Endothelial cell of umbilical vein (primary cell): ENCODE measurements around the gene HHEX. TPM values are rescaled to one million over a fixed set of nuclear protein-coding genes. Genes with fewer than 3 reads are reported as not detected.

ENCODE experiments used
- BruUV-seq: library from RNA; stranded (reverse); fragments of 400-500 nt; replicated peaks from 2 replicates; lab custom pipeline; 2021; lab: Mats Ljungman, UMichigan
- CTCF ChIA-PET: fragments of 300-600, 350-600 bp; sonication (Branson Sonifier 250); formaldehyde crosslinking; loops from one replicate; lab custom pipeline; 2021; ENCODE audit warnings: antibody characterized with exemption, inconsistent platforms; lab: Charles Lee
- POLR2A ChIA-PET: fragments of 300-600, 350-600 bp; sonication (Branson Sonifier 250); formaldehyde crosslinking; loops from one replicate; lab custom pipeline; 2021; ENCODE audit warnings: antibody characterized with exemption, inconsistent platforms; lab: Charles Lee
- DNase-seq: peaks from one replicate; pipeline ENCODE4 v3.0.0-alpha.2; 2011; ENCODE audit warnings: low read depth, low spot score
- FAIRE-seq: peaks from 2 replicates; lab custom pipeline; 2011; peaks lifted over from hg19 to GRCh38; lab: Jason Lieb, UNC
- H2AFZ ChIP-seq: 2 replicates; pipeline ENCODE4 v1.6.0; 2012; ENCODE audit warnings: low read depth, low read length, control low read depth, inconsistent platforms
- H3K27ac ChIP-seq: 2 replicates; pipeline ENCODE4 v1.5.1; 2011; ENCODE audit warnings: low read depth, mild to moderate bottlenecking, control low read depth, low read length, moderate library complexity; ENCODE audit not compliant: insufficient read depth
- H3K27me3 ChIP-seq, 2 experiments: 2 replicates each; pipeline versions ENCODE4 v1.6.0 to v1.6.1; 2011; ENCODE audit warnings: low read length in 2 of 2, mixed read lengths in 1 of 2; ENCODE audit not compliant: control insufficient read depth in 2 of 2, insufficient read depth in 2 of 2
- H3K36me3 ChIP-seq, 2 experiments: 2 replicates in 1 of 2; 3 replicates in 1 of 2; pipeline ENCODE4 v1.5.1; 2011; ENCODE audit warnings: low read length in 2 of 2, mild to moderate bottlenecking in 1 of 2, moderate library complexity in 1 of 2; ENCODE audit not compliant: control insufficient read depth in 2 of 2, insufficient read depth in 2 of 2; ENCODE audit errors: extremely low read depth in 1 of 2
- H3K4me1 ChIP-seq: 3 replicates; pipeline ENCODE4 v1.5.1; 2011; ENCODE audit warnings: mild to moderate bottlenecking, low read length; ENCODE audit not compliant: control insufficient read depth, insufficient read depth; ENCODE audit errors: extremely low read depth
- H3K4me2 ChIP-seq: 2 replicates; pipeline ENCODE4 v1.6.1; 2011; ENCODE audit warnings: low read length, control low read depth, mixed read lengths; ENCODE audit not compliant: insufficient read depth
- H3K4me3 ChIP-seq, 3 experiments: fragments of 200-600 bp in 1 of 3; sonication (generic), shearing (Covaris generic) in 1 of 3; replicated peaks in 1 of 3; 2 replicates each; pipeline ENCODE4 v1.5.1; 2011 to 2016; ENCODE audit warnings: control low read depth in 3 of 3, low read length in 3 of 3, mild to moderate bottlenecking in 2 of 3, inconsistent platforms in 1 of 3, low read depth in 1 of 3, moderate library complexity in 1 of 3; ENCODE audit not compliant: insufficient read depth in 1 of 3
- H3K79me2 ChIP-seq: 2 replicates; pipeline ENCODE4 v1.6.0; 2012; ENCODE audit warnings: low read length, inconsistent platforms; ENCODE audit not compliant: control insufficient read depth, insufficient read depth
- H3K9ac ChIP-seq: replicated peaks from 2 replicates; pipeline ENCODE3; 2011; ENCODE audit warnings: low read length, control low read depth; ENCODE audit not compliant: insufficient read depth; ENCODE audit errors: extremely low read depth
- H3K9me1 ChIP-seq: replicated peaks from 3 replicates; pipeline ENCODE4 v1.6.0; 2011; ENCODE audit warnings: mild to moderate bottlenecking, low read length; ENCODE audit not compliant: control insufficient read depth, insufficient read depth; ENCODE audit errors: extremely low read depth
- H3K9me3 ChIP-seq: replicated peaks from 2 replicates; pipeline ENCODE4 v1.5.1; 2012; ENCODE audit warnings: low read length, inconsistent platforms; ENCODE audit not compliant: control insufficient read depth, insufficient read depth
- H4K20me1 ChIP-seq: replicated peaks from 2 replicates; pipeline ENCODE3; 2011; ENCODE audit warnings: mild to moderate bottlenecking, low read length; ENCODE audit not compliant: control insufficient read depth, insufficient read depth; ENCODE audit errors: extremely low read depth
- EZH2 ChIP-seq: IDR thresholded peaks from 2 replicates; pipeline ENCODE4 v1.6.1; 2012; ENCODE audit warnings: borderline replicate concordance, low read depth, mild to moderate bottlenecking, moderate library complexity, low read length, inconsistent platforms; ENCODE audit not compliant: severe bottlenecking
- FOS ChIP-seq: IDR thresholded peaks from 2 replicates; pipeline ENCODE4 v1.6.1; 2011; ENCODE audit warnings: mild to moderate bottlenecking, low read length, moderate library complexity, borderline replicate concordance; ENCODE audit not compliant: insufficient read depth
- GATA2 ChIP-seq: IDR thresholded peaks from 2 replicates; pipeline ENCODE4 v1.7.0; 2011; ENCODE audit warnings: low read depth, mild to moderate bottlenecking, moderate library complexity, mixed read lengths, low read length; ENCODE audit not compliant: insufficient read length, insufficient read depth
- JUN ChIP-seq: IDR thresholded peaks from 2 replicates; pipeline ENCODE4 v1.6.1; 2011; ENCODE audit warnings: borderline replicate concordance, low read depth; ENCODE audit not compliant: insufficient read length, insufficient read depth
- MAX ChIP-seq: IDR thresholded peaks from 2 replicates; pipeline ENCODE4 v1.6.1; 2011; ENCODE audit not compliant: insufficient read depth, insufficient read length
- MYC ChIP-seq: IDR thresholded peaks from one replicate; pipeline ENCODE4 v1.6.1; 2011; ENCODE audit warnings: mild to moderate bottlenecking, low read depth, low read length
- POLR2A ChIP-seq: IDR thresholded peaks from 2 replicates; pipeline ENCODE4 v1.6.1; 2012; ENCODE audit warnings: low read depth, mild to moderate bottlenecking, control low read depth, low read length
- POLR2AphosphoS5 ChIP-seq: IDR thresholded peaks from 2 replicates; pipeline ENCODE4 v1.6.1; 2012; ENCODE audit warnings: low read depth, mild to moderate bottlenecking, control low read depth, low read length, moderate library complexity; ENCODE audit not compliant: insufficient read depth
- dilution Hi-C: fragments of 300-500 bp; cut with MboI; formaldehyde crosslinking; loops from one replicate; pipeline ENCODE4 v1.15.0; 2019; ENCODE audit warnings: low sequenced_read_pairs; ENCODE audit not compliant: extremely low pct_ligation_motif_present
- intact Hi-C: fragments of 100-400 bp; cut with micrococcal nuclease; formaldehyde crosslinking; loops from one replicate; pipeline ENCODE4 v1.10.0; 2022
- polyA plus RNA-seq, 4 experiments: library from polyadenylated mRNA; depleted of rRNA in 3 of 4; stranded (reverse) in 3 of 4; unstranded in 1 of 4; fragments of >200 nt; gene quantifications; 2 replicates each; pipeline versions ENCODE4 v1.2.1 to v1.2.3, GENCODE V29; 2011 to 2012; ENCODE audit warnings: missing spikeins in 1 of 4
- total RNA-seq: library from RNA; stranded (reverse); gene quantifications from 2 replicates; pipeline ENCODE4 v1.2.3, GENCODE V29; 2021
- TF ChIP-seq, protein P1 (sequence below), 2 donors: IDR thresholded peaks; 1 replicate in 1 of 2; 2 replicates in 1 of 2; pipeline ENCODE4 v1.5.1; 2011; ENCODE audit warnings: low read length in 2 of 2, mild to moderate bottlenecking in 2 of 2, moderate library complexity in 2 of 2, control low read depth in 1 of 2, inconsistent platforms in 1 of 2, low read depth in 1 of 2; ENCODE audit not compliant: insufficient read depth in 1 of 2; ENCODE audit errors: extremely low read depth in 1 of 2

The HHEX gene
- total and polyA plus RNA-seq, 2 donors (not counting 3 experiments of a cell fraction or from before 2014, with no cell fraction given) = 81.0 to 110 TPM

GRCh38 chr10:92737484-92737883, 47.7 kb downstream of the HHEX start:
- no TSS peak for BruUV-seq
- no peak for DNase-seq
- H2AFZ ChIP-seq = no peak overlapping the region

More at GRCh38 chr10:92737484-92737883, 47.7 kb downstream of the HHEX start:
- CTCF ChIA-PET = no interaction called here
- TF ChIP-seq MYC (no peak), POLR2A (no peak), EZH2 (no peak), JUN (no peak), POLR2AphosphoS5 (no peak), MAX (no peak), GATA2 (no peak), FOS (no peak)
- TF ChIP-seq, protein P1, sequence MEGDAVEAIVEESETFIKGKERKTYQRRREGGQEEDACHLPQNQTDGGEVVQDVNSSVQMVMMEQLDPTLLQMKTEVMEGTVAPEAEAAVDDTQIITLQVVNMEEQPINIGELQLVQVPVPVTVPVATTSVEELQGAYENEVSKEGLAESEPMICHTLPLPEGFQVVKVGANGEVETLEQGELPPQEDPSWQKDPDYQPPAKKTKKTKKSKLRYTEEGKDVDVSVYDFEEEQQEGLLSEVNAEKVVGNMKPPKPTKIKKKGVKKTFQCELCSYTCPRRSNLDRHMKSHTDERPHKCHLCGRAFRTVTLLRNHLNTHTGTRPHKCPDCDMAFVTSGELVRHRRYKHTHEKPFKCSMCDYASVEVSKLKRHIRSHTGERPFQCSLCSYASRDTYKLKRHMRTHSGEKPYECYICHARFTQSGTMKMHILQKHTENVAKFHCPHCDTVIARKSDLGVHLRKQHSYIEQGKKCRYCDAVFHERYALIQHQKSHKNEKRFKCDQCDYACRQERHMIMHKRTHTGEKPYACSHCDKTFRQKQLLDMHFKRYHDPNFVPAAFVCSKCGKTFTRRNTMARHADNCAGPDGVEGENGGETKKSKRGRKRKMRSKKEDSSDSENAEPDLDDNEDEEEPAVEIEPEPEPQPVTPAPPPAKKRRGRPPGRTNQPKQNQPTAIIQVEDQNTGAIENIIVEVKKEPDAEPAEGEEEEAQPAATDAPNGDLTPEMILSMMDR (IDR thresholded peaks at IDR 0.05; ENCODE audit: extremely low read depth in 1 of 2, insufficient read depth in 1 of 2, low read depth in 1 of 2, low read length in 2 of 2) = no peak
- intact Hi-C loops (no loop called here), dilution Hi-C loops (no loop called here)
- no peaks in the 10 kb centered on the region for H3K27me3 ChIP-seq
- POLR2A ChIA-PET = no interaction called here
- no peaks in the 10 kb centered on the region for H3K36me3 ChIP-seq
- H3K4me3 ChIP-seq = no peak overlapping the region
- H3K27ac ChIP-seq = no peak overlapping the region
- FAIRE-seq = no peak
- no peaks in the 10 kb centered on the region for H3K9me1 ChIP-seq
- no peaks in the 10 kb centered on the region for H3K9me3 ChIP-seq
- H3K4me2 ChIP-seq = no peak overlapping the region
- H4K20me1 ChIP-seq = no peaks in the 10 kb centered on the region
- no peaks in the 10 kb centered on the region for H3K4me1 ChIP-seq
- H3K9ac ChIP-seq = no peak overlapping the region
- no peaks in the 10 kb centered on the region for H3K79me2 ChIP-seq
